H1 (cell line): ENCODE results near the gene UPF3A.

Experiments
- BRCA1 ChIP-seq: IDR thresholded peaks from 2 replicates; pipeline ENCODE4 v1.6.1; 2012; ENCODE audit warnings: low read depth, low read length, improper control_type of control experiment
- GTF2F1 ChIP-seq: IDR thresholded peaks from 2 replicates; pipeline ENCODE4 v1.6.1; 2012; ENCODE audit warnings: low read depth, low read length, improper control_type of control experiment, borderline replicate concordance
- JUND ChIP-seq: IDR thresholded peaks from 2 replicates; pipeline ENCODE4 v1.6.1; 2011; ENCODE audit warnings: mild to moderate bottlenecking, improper control_type of control experiment, low read length
- POLR2A ChIP-seq, 2 experiments: IDR thresholded peaks; 1 replicate in 1 of 2; 2 replicates in 1 of 2; pipeline ENCODE4 v1.6.1; 2011; ENCODE audit warnings: low read depth in 2 of 2, low read length in 2 of 2, mild to moderate bottlenecking in 2 of 2; ENCODE audit errors: control extremely low read depth in 1 of 2
- RXRA ChIP-seq: IDR thresholded peaks from 2 replicates; pipeline ENCODE4 v1.6.1; 2011; ENCODE audit warnings: low read depth, mild to moderate bottlenecking, low read length, moderate library complexity; ENCODE audit not compliant: insufficient read depth
- TCF12 ChIP-seq: IDR thresholded peaks from 2 replicates; pipeline ENCODE4 v1.6.1; 2011; ENCODE audit warnings: low read depth, mild to moderate bottlenecking, low read length
- TF ChIP-seq, protein P1 (sequence below), 3 experiments: IDR thresholded peaks; 1 replicate in 2 of 3; 2 replicates in 1 of 3; pipeline versions ENCODE4 v1.5.1 to v1.6.1; 2011; ENCODE audit warnings: low read length in 3 of 3, mild to moderate bottlenecking in 3 of 3, inconsistent platforms in 2 of 3, low read depth in 1 of 3, moderate library complexity in 1 of 3; ENCODE audit not compliant: insufficient read depth in 1 of 3; ENCODE audit errors: control extremely low read depth in 1 of 3

DNA sequence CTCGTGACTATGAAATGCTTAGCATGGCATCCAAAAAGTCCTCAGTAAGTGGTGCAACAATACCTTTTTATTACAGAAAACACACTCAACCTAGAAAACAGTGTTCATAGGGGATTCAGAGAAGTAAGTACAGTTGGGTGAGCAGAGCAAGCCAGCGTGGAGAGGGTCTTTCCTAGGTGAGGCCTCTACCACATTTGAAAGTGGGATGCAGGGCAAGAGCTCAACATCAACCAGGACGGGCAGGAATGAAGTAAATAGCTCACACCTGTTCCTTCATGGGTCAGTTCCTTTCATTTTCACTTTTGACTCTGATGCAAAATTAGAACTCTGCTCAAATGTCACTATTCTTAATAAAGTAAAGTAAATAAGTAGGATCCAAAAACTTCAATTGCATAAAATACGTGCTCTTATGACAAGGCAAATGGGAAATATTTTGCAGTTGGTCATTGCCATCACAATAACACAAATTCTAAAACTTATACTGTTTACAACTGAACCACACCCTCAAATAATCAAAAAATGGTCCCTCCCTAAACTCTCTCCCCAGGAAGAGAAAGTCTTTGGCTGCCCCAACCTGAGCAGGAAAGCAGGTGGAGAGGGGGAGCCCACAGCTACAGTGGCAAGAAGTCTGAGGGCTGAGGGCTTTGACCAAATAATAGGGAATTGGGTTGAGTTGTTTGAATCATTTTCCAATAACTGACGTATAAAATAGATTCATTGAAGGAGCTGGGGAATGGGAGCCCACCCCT lies 53.1 kb downstream of the UPF3A start:
- TF ChIP-seq TCF12 (no peak), RXRA (no peak), BRCA1 (no peak), POLR2A (IDR thresholded peaks at IDR 0.05; ENCODE audit: control extremely low read depth in 1 of 2, low read depth in 2 of 2, low read length in 2 of 2) (no peak), GTF2F1 (no peak), JUND (no peak)
- TF ChIP-seq, protein P1, sequence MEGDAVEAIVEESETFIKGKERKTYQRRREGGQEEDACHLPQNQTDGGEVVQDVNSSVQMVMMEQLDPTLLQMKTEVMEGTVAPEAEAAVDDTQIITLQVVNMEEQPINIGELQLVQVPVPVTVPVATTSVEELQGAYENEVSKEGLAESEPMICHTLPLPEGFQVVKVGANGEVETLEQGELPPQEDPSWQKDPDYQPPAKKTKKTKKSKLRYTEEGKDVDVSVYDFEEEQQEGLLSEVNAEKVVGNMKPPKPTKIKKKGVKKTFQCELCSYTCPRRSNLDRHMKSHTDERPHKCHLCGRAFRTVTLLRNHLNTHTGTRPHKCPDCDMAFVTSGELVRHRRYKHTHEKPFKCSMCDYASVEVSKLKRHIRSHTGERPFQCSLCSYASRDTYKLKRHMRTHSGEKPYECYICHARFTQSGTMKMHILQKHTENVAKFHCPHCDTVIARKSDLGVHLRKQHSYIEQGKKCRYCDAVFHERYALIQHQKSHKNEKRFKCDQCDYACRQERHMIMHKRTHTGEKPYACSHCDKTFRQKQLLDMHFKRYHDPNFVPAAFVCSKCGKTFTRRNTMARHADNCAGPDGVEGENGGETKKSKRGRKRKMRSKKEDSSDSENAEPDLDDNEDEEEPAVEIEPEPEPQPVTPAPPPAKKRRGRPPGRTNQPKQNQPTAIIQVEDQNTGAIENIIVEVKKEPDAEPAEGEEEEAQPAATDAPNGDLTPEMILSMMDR (IDR thresholded peaks at IDR 0.05; ENCODE audit: control extremely low read depth in 1 of 3, insufficient read depth in 1 of 3, low read depth in 1 of 3, low read length in 3 of 3), result no peak
